GM19035 (cell line): ENCODE results near the gene CAV3.

Experiments
- ATAC-seq: cut with Tn5 transposase; IDR thresholded peaks from one replicate; pipeline ENCODE4 v1.9.1; 2021; ENCODE audit not compliant: unreplicated experiment

Gene CAV3

DNA sequence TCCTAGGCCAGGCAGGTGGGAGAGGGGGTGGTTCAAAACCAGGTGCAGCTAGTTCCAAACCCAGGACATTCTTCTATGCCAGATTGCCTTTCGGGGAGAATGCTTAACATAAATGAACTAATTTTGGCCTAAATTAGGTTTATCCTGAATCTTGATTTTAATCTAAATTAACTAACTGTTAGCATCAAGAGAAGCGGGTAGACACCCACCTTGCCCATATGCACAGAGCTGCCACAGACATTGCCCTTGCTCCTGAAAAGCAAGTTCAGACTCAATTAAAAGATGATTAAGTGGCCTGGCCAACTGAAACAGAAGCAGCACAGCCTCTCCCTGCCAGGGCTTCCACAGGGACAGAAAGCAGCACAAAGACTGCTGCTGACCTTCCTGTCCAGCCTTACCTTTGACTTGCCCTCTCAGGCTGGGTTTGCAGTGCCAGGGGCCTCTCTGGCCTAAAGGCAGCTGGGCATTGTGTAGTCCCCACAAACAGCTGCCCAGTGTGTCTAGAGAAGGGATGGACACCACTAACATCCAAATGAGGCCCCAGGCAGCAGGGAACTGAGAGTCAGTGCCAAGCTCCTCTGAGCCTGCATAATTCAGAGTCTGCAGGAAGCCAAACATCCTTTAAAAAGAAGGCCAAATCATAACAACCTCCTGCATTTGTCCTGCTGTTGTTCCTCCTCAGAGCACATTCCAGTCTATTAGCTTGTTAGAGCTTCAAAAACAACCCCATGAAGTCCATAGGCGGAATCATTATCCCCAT lies 51.3 kb downstream of the CAV3 start:
- ATAC-seq, result no peak

DNA sequence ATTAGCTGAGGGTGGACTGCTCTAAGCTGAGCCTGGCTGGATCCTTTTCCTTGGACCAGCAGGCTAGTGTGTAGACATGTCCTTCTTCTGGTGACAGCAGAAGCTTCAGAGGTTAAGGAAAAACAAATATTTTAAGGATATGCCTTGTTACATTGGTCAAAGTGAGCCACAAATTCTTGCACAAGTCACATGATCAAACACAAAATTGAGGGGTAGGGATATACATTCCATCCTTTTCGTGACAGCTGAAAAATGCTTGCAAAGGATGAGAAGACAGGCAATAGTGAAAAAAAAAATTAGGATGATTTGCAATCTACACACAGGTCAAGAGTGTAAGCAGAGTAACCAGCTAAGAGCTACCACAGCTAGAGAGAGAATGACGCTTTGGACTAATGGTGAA lies 56.9 kb downstream of the CAV3 start:
- ATAC-seq, result no peak

DNA sequence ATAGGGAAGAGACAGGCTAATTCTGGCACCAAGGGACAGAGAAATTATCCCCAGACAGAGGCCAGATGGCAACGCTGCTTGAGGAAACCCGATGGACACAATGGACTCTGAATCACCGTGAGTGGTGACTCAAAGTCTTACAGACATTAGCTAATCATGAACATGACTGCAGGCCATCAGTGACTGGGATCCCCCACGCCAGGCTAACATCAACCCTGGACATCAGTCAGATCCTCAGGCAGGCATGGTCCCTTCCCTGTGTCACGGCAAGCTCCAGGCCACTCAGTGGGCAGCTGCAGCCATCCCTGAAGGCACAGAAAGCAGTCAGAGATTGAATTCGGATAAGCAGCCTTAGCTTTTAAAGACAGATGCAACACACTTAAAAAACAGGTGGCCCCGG lies 59.6 kb downstream of the CAV3 start:
- ATAC-seq, result no peak

DNA sequence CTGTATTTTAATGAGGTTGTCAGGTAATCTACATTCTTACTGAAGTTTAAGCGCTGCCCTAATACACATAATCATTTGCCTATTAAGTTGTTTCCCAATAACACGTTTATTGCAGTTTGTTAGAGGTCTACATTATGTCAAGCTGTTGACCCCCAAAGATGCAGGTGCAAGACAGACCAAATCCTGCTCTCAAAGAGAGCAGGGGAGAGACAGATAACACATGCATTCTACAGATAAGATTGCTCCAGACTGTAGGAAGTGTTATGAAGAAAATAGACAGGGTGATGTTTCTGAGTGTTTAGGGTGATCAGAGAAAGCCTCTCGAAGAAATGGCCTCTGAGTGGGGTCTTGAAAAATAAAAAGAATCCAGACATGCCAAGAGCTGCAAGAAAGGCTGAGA lies 60.6 kb downstream of the CAV3 start:
- ATAC-seq, result no peak
